Measurements from ENCODE around the gene C1orf185.

Gene C1orf185

DNA sequence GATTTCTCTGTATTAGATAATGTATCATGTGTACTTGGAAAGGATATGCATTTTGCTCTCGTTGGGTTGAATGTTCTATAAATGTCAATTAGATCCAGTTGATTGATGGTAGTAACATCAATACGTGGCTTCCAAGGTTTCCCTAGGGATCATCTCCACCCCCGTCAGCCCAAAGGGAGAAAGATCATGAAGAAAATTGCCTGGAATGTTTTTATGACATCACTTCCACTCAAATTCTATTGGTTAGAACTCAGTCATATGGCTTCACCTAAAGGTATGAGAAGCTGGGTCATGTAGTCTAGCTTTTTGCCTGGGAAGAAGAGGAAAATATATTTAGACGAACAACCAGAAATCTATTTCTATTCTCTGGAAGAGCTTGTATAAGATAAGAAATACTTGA is at the start of gene C1orf185:
Gene C1orf185, plus strand, starts transcription at position 253 of the 400 bp plus-strand sequence. Its CDS starts 6 bp downstream, at position 259.
- no peak for TF ChIP-seq CTCF (IDR thresholded peaks at IDR 0.05; ENCODE audit: borderline replicate concordance, control extremely low read depth, extremely low read depth, insufficient read depth, missing control alignments)
- in situ Hi-C loops (cut with MboI; ENCODE audit: low sequenced_read_pairs, unreplicated experiment), result no loop called here
- DNase-seq (ENCODE audit: low spot score), result no peak

DNA sequence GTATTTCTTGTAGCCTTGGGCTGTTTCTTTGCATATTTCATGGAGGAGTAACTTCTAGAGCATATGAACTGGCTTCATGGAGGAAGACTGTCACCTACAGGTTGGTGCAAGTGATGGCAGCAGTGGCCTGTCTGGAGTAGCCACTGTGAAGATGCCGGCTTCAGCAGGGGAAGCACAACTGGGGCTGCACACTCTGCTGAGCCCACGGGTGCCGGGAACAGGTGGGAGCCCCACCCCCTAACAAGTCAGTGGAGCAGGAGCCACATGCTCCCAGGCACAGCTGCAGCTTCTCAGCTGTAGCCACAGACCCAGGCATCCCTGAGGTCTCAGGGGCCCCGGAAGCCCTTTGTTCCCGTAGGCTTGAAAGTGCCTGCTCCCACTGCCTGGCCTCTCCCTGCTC is 43.2 kb upstream of the C1orf185 start:
- peak; percentile 32 for DNase-seq (ENCODE audit: low spot score)
- in situ Hi-C loops (cut with MboI; ENCODE audit: low sequenced_read_pairs, unreplicated experiment), result no loop called here
- peak; percentile 26 for TF ChIP-seq CTCF (IDR thresholded peaks at IDR 0.05; ENCODE audit: borderline replicate concordance, control extremely low read depth, extremely low read depth, insufficient read depth, missing control alignments)

GRCh38 chr1:51061231-51061918 is 40.7 kb upstream of the C1orf185 start:
- no peak for DNase-seq (ENCODE audit: low spot score)
- in situ Hi-C loops (cut with MboI; ENCODE audit: low sequenced_read_pairs, unreplicated experiment), result no loop called here
- TF ChIP-seq CTCF (IDR thresholded peaks at IDR 0.05; ENCODE audit: borderline replicate concordance, control extremely low read depth, extremely low read depth, insufficient read depth, missing control alignments), result no peak

DNA sequence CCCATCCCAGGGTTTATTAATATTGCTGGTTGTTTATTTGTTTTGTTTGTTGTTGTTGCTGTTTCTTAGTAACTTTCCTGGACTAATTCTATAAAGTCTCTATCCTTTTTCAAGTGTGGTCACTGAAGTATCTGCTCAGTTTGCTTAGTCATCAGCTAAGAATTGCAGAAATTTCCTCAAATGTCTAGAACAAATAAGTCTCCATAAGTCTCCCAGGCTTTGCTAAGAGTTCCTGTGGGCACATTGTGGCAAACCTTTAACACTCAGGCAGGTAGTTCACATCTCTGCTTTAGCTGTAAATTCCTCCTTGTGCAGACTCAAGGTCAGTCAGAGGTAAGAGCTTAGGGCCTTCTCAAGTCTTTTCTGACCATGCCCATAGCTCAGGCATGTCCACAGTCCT is 38.9 kb upstream of the C1orf185 start:
- DNase-seq (ENCODE audit: low spot score), result no peak
- TF ChIP-seq CTCF (IDR thresholded peaks at IDR 0.05; ENCODE audit: borderline replicate concordance, control extremely low read depth, extremely low read depth, insufficient read depth, missing control alignments), result no peak
- in situ Hi-C loops (cut with MboI; ENCODE audit: low sequenced_read_pairs, unreplicated experiment), result no loop called here

DNA sequence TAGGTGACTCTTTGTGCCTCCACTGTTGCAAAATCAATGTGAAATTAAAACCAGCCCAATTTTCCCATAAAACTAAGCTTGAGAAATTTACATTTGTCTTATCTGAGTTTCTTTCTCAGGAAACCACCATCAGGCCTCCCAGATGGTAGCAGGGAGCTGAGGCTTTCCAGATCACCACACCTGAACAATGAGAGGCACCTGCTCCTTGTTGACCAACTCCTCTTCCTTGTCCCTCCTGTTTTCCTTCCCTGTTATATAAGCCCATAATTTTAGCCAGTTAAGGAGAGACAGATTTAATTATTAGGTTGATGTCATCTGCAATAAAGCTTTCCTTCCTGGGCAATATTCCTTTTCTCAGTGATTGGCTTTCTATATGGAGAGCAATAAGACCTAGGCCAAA is 32.0 kb upstream of the C1orf185 start:
- no peak for TF ChIP-seq CTCF (IDR thresholded peaks at IDR 0.05; ENCODE audit: borderline replicate concordance, control extremely low read depth, extremely low read depth, insufficient read depth, missing control alignments)
- DNase-seq (ENCODE audit: low spot score), result no peak
- in situ Hi-C loops (cut with MboI; ENCODE audit: low sequenced_read_pairs, unreplicated experiment), result no loop called here

GRCh38 chr1:51070640-51071039 is 31.4 kb upstream of the C1orf185 start:
- TF ChIP-seq CTCF (IDR thresholded peaks at IDR 0.05; ENCODE audit: borderline replicate concordance, control extremely low read depth, extremely low read depth, insufficient read depth, missing control alignments), result no peak
- no peak for DNase-seq (ENCODE audit: low spot score)
- in situ Hi-C loops (cut with MboI; ENCODE audit: low sequenced_read_pairs, unreplicated experiment), result no loop called here

All from GM13976 (cell line).